ENCODE results near the gene CFAP299. TPM values are rescaled to one million over a fixed set of nuclear protein-coding genes. Genes with fewer than 3 reads are reported as not detected.

Gene CFAP299
- total and polyA plus RNA-seq, 2 donors (not counting 3 experiments of a cell fraction or from before 2014, with no cell fraction given) = not detected

DNA sequence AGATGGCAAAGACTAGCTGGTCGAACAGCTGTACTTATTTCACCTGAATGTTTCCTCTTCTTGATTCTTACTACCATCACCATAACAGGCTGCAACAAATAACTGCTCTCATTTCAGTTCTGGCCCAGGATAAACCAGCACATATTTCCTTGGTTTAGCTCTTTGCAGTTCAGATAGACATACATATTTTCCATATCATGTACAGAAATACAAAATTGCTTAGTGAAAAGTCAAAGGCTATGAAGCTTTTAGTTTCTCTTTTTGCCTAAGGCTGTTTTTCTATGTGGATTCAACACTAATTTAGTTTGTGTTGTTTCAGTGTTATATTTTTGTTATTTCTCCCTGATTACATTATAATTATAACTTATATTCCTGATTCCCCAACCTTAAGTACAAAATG, 591.4 kb downstream of the CFAP299 start:
- no peaks in the 10 kb centered on the region for H3K79me2 ChIP-seq (ENCODE audit: control insufficient read depth, insufficient read depth, low read length)
- CTCF ChIA-PET = no interaction called here
- FAIRE-seq = no peak
- no peak for DNase-seq (ENCODE audit: low read depth, low spot score)
- no peak overlapping the region for H3K4me2 ChIP-seq (ENCODE audit: insufficient read depth, low read length)
- H3K9ac ChIP-seq (replicated peaks; ENCODE audit: extremely low read depth, insufficient read depth, low read length) = no peak overlapping the region
- H3K9me3 ChIP-seq (replicated peaks; ENCODE audit: control insufficient read depth, insufficient read depth, low read length) = peaks cover 3% of the 10 kb centered on the region
- H3K4me3 ChIP-seq (replicated peaks in 1 of 3; ENCODE audit: insufficient read depth in 1 of 3, low read depth in 1 of 3, low read length in 3 of 3) = no peak overlapping the region
- no peaks in the 10 kb centered on the region for H3K36me3 ChIP-seq (ENCODE audit: control insufficient read depth in 2 of 2, extremely low read depth in 1 of 2, insufficient read depth in 2 of 2, low read length in 2 of 2)
- H3K9me1 ChIP-seq (replicated peaks; ENCODE audit: control insufficient read depth, extremely low read depth, insufficient read depth, low read length) = no peaks in the 10 kb centered on the region
- no peaks in the 10 kb centered on the region for H3K4me1 ChIP-seq (ENCODE audit: control insufficient read depth, extremely low read depth, insufficient read depth, low read length)
- TF ChIP-seq FOS (IDR thresholded peaks at IDR 0.05; ENCODE audit: borderline replicate concordance, insufficient read depth, low read length) (no peak), MYC (IDR thresholded peaks at IDR 0.05; ENCODE audit: low read depth, low read length) (no peak), JUN (IDR thresholded peaks at IDR 0.05; ENCODE audit: borderline replicate concordance, insufficient read depth, insufficient read length, low read depth) (no peak), EZH2 (IDR thresholded peaks at IDR 0.05; ENCODE audit: borderline replicate concordance, low read depth, low read length, severe bottlenecking) (no peak), POLR2A (IDR thresholded peaks at IDR 0.05; ENCODE audit: low read depth, low read length) (no peak), POLR2AphosphoS5 (IDR thresholded peaks at IDR 0.05; ENCODE audit: insufficient read depth, low read depth, low read length) (no peak), GATA2 (IDR thresholded peaks at IDR 0.05; ENCODE audit: insufficient read depth, insufficient read length, low read depth, low read length) (no peak)
- TF ChIP-seq, protein P1, sequence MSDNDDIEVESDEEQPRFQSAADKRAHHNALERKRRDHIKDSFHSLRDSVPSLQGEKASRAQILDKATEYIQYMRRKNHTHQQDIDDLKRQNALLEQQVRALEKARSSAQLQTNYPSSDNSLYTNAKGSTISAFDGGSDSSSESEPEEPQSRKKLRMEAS (IDR thresholded peaks at IDR 0.05; ENCODE audit: insufficient read depth, insufficient read length) = no peak
- TF ChIP-seq, protein P2, sequence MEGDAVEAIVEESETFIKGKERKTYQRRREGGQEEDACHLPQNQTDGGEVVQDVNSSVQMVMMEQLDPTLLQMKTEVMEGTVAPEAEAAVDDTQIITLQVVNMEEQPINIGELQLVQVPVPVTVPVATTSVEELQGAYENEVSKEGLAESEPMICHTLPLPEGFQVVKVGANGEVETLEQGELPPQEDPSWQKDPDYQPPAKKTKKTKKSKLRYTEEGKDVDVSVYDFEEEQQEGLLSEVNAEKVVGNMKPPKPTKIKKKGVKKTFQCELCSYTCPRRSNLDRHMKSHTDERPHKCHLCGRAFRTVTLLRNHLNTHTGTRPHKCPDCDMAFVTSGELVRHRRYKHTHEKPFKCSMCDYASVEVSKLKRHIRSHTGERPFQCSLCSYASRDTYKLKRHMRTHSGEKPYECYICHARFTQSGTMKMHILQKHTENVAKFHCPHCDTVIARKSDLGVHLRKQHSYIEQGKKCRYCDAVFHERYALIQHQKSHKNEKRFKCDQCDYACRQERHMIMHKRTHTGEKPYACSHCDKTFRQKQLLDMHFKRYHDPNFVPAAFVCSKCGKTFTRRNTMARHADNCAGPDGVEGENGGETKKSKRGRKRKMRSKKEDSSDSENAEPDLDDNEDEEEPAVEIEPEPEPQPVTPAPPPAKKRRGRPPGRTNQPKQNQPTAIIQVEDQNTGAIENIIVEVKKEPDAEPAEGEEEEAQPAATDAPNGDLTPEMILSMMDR (IDR thresholded peaks at IDR 0.05; ENCODE audit: extremely low read depth in 1 of 2, insufficient read depth in 1 of 2, low read depth in 1 of 2, low read length in 2 of 2) = no peak
- no peaks in the 10 kb centered on the region for H4K20me1 ChIP-seq (replicated peaks; ENCODE audit: control insufficient read depth, extremely low read depth, insufficient read depth, low read length)
- BruUV-seq (replicated peaks) = no TSS peak
- intact Hi-C loops (cut with micrococcal nuclease) (no loop called here), dilution Hi-C loops (cut with MboI; ENCODE audit: extremely low pct_ligation_motif_present, low sequenced_read_pairs) (no loop called here)
- no peak overlapping the region for H3K27ac ChIP-seq (ENCODE audit: insufficient read depth, low read depth, low read length)
- H3K27me3 ChIP-seq (ENCODE audit: control insufficient read depth in 2 of 2, insufficient read depth in 2 of 2, low read length in 2 of 2) = no peaks in the 10 kb centered on the region
- H2AFZ ChIP-seq (ENCODE audit: low read depth, low read length) = no peak overlapping the region
- POLR2A ChIA-PET = no interaction called here

Data from endothelial cell of umbilical vein (primary cell).